ENCODE data around the gene CBX3. TPM values are rescaled to one million over a fixed set of nuclear protein-coding genes. Genes with fewer than 3 reads are reported as not detected.

The CBX3 gene
- 144 to 294 TPM (median 249 TPM) in 5 replicates for total RNA-seq (2022; extraction: Qiagen RNA extraction; ENCODE audit: low read depth)

DNA sequence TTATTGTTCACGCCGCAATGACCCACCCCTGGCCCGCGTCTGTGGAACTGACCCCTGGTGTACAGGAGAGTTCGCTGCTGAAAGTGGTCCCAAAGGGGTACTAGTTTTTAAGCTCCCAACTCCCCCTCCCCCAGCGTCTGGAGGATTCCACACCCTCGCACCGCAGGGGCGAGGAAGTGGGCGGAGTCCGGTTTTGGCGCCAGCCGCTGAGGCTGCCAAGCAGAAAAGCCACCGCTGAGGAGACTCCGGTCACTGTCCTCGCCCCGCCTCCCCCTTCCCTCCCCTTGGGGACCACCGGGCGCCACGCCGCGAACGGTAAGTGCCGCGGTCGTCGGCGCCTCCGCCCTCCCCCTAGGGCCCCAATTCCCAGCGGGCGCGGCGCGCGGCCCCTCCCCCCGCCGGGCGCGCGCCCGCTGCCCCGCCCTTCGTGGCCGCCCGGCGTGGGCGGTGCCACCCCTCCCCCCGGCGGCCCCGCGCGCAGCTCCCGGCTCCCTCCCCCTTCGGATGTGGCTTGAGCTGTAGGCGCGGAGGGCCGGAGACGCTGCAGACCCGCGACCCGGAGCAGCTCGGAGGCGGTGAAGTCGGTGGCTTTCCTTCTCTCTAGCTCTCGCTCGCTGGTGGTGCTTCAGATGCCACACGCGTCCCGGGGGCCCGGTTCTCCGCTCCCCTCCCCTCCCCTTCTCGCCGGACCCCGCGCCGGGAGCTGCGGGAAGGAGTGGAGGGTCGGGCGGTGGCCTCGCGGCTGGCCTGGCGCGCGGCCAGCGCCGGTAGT, at the start of gene CBX3:
Gene CBX3, plus strand, starts transcription at position 499 of the 772 bp plus-strand sequence. CDS start 1,254 bp downstream, outside the sequence.

DNA sequence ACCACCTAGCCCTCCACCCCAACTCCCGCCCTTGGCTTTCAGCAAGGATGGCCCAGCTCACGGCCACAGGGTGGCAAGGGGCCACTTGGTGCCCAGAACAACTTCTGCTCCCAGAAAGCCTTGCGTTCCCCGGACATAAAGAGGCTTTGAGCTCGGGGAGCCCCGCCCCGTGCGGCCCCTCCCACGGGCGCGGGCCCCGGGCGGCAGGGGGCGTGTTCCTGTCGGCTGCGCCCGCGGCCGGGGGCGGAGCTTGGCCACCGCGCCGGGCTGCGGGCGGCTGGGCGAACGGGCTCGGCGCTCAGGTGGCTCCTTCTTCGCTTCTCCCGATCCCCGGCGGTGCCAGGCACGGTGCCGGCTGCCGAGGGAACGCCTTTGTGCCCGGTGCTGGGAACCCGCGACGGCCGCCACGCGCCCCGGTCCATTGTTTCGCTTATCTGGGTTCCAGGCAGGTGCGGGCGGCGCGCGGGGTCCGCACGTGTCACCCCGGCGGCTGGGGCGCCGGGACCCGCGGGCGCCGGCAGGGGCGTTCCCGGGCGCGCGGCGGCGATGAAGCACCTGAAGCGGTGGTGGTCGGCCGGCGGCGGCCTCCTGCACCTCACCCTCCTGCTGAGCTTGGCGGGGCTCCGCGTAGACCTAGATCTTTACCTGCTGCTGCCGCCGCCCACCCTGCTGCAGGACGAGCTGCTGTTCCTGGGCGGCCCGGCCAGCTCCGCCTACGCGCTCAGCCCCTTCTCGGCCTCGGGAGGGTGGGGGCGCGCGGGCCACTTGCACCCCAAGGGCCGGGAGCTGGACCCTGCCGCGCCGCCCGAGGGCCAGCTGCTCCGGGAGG, 49.4 kb upstream of the CBX3 start, which contains the start of gene NFE2L3:
Gene NFE2L3, plus strand, starts transcription at position 246 of the 829 bp plus-strand sequence. Its CDS starts 301 bp downstream, at position 547.

DNA sequence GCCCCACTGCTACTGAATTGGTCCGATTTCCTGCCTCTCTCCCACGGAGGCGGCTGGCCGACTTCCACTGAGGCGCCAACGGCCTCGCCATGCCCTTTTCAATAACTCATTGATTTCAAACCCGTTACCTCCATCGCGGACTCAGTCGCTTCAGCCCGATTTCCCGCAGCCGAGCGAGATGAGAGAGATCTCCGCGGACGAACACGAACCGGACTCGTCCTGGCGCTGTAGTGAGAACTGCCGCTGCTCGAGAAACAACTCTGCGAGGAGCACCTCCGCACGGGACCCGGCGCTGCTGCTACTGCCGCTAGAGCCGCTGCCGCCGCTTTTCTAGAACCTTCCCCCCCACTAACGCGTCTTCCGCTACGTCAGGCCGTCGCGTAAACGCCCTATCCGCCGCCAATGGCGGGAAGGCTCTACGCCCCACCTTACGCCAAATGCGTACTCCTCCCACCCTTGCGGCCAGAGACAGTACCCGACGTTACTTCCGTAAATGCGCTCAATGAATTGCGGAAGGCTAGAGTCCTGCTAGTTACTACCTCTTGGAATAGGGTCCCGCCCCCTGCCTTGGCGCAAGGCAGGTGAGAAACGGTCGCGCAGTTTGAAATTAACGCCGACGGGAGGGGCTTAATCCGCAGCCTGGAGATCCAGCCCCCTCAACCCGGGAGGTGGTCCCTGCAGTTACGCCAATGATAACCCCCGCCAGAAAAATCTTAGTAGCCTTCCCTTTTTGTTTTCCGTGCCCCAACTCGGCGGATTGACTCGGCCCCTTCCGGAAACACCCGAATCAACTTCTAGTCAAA, 900 bp upstream of the CBX3 start, which contains the start of gene HNRNPA2B1:
Gene HNRNPA2B1, minus strand, starts transcription at position 303 of the 803 bp plus-strand sequence. Its CDS starts 169 bp downstream, at position 134.

Other genes starting within 250 kb of the CBX3 start
- gene NFE2L3, start 49.5 kb upstream of the CBX3 start, total RNA-seq (2022; extraction: Qiagen RNA extraction; ENCODE audit: low read depth): 7.9 to 12.2 TPM (median 10.1 TPM) in 5 replicates
- gene HNRNPA2B1, start 999 bp upstream of the CBX3 start, total RNA-seq (2022; extraction: Qiagen RNA extraction; ENCODE audit: low read depth): 990 to 1,517 TPM (median 1,279 TPM) in 5 replicates
- 2.6 to 4.9 TPM (median 4.6 TPM) in 5 replicates for gene SNX10, start 90.1 kb downstream of the CBX3 start, total RNA-seq (2022; extraction: Qiagen RNA extraction; ENCODE audit: low read depth)